Smooth muscle cell of the brain vasculature (primary cell): Measurements from ENCODE around the gene TANK.

ENCODE experiments used
- DNase-seq: peaks from one replicate; pipeline ENCODE4 v3.0.0-alpha.2; 2012; ENCODE audit warnings: low read depth, low spot score

Gene TANK

GRCh38 chr2:161133366-161133765 is 26.9 kb upstream of the TANK start:
- DNase-seq = no peak

- no peak for DNase-seq
Measured at GRCh38 chr2:161134547-161135518, 25.4 kb upstream of the TANK start.

GRCh38 chr2:161135951-161136593 is 24.2 kb upstream of the TANK start:
- no peak for DNase-seq

- no peak for DNase-seq
Measured at GRCh38 chr2:161136696-161137324, 23.4 kb upstream of the TANK start.

- DNase-seq = no peak
Measured at GRCh38 chr2:161138429-161138828, 21.8 kb upstream of the TANK start.

- peak; percentile 31 for DNase-seq
Measured at GRCh38 chr2:161139098-161139987, 20.9 kb upstream of the TANK start.

GRCh38 chr2:161141033-161141432 is 19.2 kb upstream of the TANK start:
- DNase-seq = no peak

GRCh38 chr2:161146209-161146775 is 13.9 kb upstream of the TANK start:
- no peak for DNase-seq

- no peak for DNase-seq
Measured at GRCh38 chr2:161146996-161147395, 13.2 kb upstream of the TANK start.

GRCh38 chr2:161147856-161148255 is 12.4 kb upstream of the TANK start:
- DNase-seq = no peak

GRCh38 chr2:161150704-161151103 is 9.5 kb upstream of the TANK start:
- DNase-seq = no peak

GRCh38 chr2:161152302-161152701 is 7.9 kb upstream of the TANK start:
- no peak for DNase-seq

- no peak for DNase-seq
Measured at GRCh38 chr2:161158882-161159281, 1.3 kb upstream of the TANK start.

- no peak for DNase-seq
Measured at GRCh38 chr2:161159456-161160225, 587 bp upstream of the TANK start.

- DNase-seq = no peak
Measured at GRCh38 chr2:161161074-161161706, 962 bp downstream of the TANK start.

- DNase-seq = no peak
Measured at GRCh38 chr2:161163440-161163839, 3.2 kb downstream of the TANK start.

- no peak for DNase-seq
Measured at GRCh38 chr2:161164161-161164560, 3.9 kb downstream of the TANK start.

- DNase-seq = no peak
Measured at GRCh38 chr2:161165266-161165665, 5.0 kb downstream of the TANK start.

GRCh38 chr2:161165811-161166210 is 5.6 kb downstream of the TANK start:
- DNase-seq = no peak
